GM18873 (cell line): ENCODE results near the gene CACNA1I.

Experiments
- ATAC-seq: cut with Tn5 transposase; IDR thresholded peaks from one replicate; pipeline ENCODE4 v1.9.1; 2021; ENCODE audit warnings: mild to moderate bottlenecking, moderate library complexity, moderate number of reproducible peaks; ENCODE audit not compliant: unreplicated experiment, low FRiP score

The CACNA1I gene

DNA sequence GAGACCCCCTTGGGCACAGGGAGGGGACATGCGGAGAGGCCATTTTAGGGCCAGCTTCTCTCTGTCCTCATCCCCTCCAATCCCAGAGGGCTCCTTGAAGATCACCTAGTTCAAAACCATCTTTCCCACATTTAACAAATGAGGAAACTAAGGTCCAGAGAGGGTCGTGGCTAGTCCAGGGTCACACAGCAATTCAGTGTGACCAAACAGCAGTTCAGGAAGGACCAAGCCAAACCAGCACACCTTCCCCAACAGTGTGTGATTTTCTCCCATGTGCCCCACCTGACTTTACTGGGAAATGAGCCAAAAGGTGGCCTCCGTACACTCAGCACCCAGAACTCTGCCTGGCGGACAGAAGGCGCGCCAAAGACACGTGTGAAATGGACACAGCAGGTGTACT lies 51.3 kb downstream of the CACNA1I start:
- no peak for ATAC-seq

DNA sequence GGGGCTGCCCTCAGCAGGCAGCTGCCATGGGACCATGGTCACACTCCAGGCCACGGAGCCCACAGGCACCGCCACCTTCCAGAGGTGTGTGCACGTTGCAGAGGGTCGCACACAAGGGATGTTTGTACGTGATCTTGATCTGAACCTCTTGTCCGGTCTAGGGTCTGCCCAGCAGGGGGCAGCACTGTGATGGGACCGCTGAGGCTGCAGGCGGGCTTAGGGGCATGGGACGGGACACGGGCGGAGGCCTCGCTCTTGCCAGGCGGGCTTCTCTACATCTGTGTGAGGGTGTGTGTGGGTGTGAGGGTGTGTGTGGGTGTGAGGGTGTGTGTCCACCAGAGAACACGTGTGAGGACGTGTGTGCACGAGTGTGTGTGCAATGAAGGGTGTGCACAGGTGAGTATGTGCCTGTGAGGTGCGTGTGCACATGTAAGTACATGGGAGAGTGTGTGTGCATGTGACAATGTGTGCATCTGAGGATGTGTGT lies 52.4 kb downstream of the CACNA1I start:
- ATAC-seq: no peak

DNA sequence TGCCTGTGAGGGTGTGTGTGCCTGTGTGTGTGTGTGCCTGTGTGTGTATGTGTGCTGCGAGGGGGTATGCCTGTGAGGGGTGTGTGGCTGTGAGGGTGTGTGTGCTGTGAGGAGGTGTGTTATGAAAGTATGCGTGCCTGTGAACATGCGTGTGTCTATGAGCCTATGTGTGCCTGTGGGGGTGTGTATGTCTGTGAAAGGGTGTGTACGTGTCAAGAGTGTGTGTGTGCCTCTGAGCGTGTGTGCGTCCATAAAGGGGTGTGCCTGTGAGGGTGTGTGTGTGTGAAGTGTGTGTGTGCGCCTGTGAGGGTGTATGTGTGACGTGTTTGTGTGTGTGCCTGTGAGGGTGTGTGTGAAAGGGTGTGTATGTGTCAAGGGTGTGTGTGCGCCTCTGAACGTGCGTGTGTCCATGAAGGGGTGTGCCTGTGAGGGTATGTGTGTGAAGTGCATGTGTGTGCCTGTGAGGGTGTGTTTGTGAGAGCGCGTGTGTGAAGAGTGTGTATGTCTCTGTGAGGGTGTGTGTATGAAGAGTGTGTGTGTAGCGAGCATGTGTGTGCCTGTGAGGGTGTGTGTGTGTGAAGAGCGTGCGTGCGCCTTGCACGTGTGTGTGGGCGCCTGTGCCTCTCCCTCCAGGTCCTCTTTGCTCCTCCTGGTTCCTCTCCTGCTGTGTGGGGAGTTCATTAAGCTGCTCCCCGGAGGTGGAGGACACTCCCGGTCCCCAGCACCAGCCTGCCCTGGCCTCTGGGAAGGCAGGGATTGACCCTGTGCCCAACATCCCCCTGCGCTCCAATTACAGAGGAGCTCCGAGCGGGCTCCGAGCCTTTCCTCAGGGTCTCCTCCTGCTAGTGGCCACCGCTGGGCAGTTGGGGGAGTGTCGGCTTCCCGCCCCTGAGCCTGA lies 53.3 kb downstream of the CACNA1I start:
- ATAC-seq: no peak

DNA sequence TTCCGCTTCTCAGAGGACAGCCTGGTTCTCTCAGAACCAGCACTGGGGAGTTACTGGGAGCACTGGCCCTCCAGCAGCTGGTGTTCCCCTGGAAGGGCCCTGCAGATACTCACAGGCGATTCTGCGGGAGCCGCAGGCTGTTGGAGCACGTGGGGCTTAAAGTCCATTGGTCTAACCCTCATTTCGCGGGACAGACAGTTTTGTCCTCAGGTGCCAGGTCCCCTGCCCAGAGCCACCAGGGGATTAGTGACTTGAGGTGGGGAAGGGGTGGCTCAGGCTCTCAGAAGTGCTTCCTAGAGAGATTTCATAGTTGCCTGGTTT lies 53.9 kb downstream of the CACNA1I start:
- ATAC-seq: no peak

- ATAC-seq: no peak
Measured at GRCh38 chr22:39625569-39626537, 55.3 kb downstream of the CACNA1I start.

- no peak for ATAC-seq
Measured at GRCh38 chr22:39627208-39627607, 56.7 kb downstream of the CACNA1I start.

GRCh38 chr22:39627865-39628562 lies 57.5 kb downstream of the CACNA1I start:
- ATAC-seq: no peak

GRCh38 chr22:39628563-39629080 lies 58.1 kb downstream of the CACNA1I start:
- no peak for ATAC-seq

DNA sequence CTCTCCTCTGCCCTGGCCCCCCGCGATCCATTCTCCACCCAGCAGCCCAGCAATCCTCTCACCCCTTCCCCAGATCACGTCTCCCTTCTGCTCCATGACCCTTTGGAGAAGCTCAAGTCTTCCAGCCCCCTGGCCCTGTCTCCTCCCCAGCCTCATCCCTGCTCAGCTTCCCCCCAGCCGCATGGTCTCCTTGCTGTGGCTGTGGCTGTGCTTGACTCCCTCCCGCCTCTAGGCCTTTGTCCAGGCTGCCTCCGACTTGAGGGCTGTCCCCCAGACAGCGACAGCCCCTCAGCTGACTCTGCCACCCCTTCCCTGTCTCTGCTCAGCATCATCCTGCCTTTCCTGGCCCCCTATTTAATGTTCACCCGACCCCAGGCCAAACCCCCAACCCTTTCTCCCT lies 59.3 kb downstream of the CACNA1I start:
- ATAC-seq: no peak

- ATAC-seq: no peak
Measured at GRCh38 chr22:39630721-39631120, 60.2 kb downstream of the CACNA1I start.

- no peak for ATAC-seq
Measured at GRCh38 chr22:39631381-39632286, 61.1 kb downstream of the CACNA1I start.

- ATAC-seq: no peak
Measured at GRCh38 chr22:39634530-39635405, 64.2 kb downstream of the CACNA1I start.

DNA sequence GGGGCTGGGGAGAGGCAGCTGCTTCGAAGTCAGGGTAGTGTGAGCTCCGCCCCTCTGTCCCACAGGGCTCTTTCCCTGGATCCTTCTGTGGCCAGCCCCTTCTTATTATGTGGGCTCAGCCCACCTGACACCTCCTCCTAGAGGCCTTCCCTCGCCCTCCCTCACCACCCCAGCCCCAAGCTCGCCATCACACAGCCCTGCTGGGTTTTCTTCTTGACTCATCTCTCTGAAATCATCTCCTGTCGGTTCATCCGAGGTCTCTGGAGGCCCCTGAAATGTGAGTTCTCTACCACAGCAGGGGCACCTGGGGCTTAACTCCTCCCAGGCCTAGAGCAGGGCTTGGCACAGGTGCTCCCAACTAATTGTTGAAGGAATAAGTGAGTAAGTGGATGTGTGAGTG lies 65.2 kb downstream of the CACNA1I start:
- ATAC-seq: no peak

DNA sequence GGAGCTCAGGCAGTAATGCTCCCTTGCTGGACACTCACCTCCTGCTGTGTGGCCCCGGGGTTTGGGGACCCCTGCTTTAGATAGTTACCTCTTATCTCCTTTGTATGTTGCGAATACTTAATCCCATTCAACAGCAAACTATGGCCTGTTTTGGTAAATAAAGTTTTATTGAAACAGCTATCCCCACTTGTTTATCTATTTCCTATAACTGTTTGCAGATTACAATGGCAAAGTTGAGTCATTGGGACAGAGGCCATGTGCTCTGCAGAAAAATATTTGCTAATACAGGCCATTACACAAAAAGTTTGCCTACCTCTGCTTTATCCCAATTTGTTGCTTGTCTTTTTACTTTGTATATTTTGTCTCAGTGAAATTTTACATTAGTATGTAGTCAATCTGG lies 68.4 kb downstream of the CACNA1I start:
- ATAC-seq: no peak

- ATAC-seq: no peak
Measured at GRCh38 chr22:39641660-39642310, 71.2 kb downstream of the CACNA1I start.

- ATAC-seq: no peak
Measured at GRCh38 chr22:39643311-39644083, 72.9 kb downstream of the CACNA1I start.

GRCh38 chr22:39645532-39645931 lies 75.0 kb downstream of the CACNA1I start:
- no peak for ATAC-seq
